GM18520 (cell line): Measurements from ENCODE around the gene GLI1.

Experiments used
- ATAC-seq: cut with Tn5 transposase; IDR thresholded peaks from one replicate; pipeline ENCODE4 v1.9.1; 2021; ENCODE audit not compliant: unreplicated experiment

Gene GLI1

DNA sequence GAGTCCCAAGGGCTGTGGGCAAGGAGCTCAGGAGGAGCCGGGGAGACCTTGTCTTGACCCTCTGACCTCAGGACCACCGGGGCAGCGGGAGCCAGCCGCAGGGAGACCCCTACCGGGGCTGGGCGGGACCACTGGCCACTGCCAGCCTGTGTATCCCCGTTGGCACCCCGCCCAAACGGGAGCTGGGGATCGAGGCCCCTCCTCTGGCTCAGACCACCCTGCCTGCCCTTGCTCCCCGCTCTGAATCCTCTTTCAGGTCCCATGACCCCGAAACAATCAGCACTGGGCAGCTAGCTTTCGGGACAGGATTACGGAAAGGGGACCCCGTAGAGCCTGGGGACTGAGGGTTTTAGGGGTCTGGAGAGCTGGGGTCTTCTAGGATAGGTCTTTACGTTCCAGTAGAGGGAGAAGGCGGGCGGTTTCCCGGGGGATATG is 1.3 kb downstream of the GLI1 start:
- ATAC-seq = no peak

DNA sequence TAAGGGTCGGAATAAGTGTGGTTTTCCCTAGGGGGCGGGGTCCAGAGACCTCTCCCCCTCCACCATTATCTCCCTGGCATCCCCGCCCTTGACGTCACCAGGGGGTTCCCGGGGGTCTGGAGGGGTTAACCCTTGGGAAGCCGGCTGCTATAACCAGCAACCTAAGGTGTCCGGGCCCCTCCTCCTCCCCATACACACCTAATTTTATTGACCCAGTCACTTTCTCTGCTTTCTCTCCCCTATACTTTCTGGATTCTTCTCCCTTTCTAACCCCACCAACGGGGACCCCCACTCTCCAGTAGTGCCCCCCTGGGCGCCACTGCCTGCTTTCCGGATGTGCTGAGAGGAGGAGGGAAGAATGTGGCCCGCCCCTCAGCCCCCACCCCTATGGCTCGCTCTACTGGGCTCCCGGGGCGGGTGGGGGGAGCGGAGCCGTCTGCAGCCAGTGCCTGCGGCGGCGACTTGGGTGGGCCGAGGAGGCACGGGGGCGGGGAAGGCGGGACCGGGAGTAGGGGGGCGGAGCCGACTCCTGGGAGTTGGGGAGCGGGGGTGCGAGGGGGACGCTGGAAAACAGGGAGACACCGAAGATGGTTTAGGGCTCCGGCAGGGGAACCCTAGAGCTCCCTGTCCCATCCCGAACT is 1.8 kb downstream of the GLI1 start:
- no peak for ATAC-seq

DNA sequence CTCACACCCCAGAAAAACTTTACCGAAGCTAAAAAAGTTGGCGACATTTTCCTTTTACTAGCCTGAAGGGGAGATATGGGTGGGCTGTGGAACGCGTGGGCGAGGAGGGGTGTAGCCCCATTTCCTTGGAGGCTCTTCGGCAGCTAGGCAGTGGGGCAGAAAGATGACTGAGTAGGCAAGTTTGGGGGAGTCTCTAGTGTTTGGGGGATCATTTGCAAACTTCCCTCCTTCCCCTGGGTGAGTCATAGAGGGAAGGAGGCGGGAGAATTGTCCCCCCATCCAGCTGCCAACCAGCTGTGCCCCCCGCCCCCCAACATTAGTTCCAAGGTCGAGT is 2.3 kb downstream of the GLI1 start:
- no peak for ATAC-seq

DNA sequence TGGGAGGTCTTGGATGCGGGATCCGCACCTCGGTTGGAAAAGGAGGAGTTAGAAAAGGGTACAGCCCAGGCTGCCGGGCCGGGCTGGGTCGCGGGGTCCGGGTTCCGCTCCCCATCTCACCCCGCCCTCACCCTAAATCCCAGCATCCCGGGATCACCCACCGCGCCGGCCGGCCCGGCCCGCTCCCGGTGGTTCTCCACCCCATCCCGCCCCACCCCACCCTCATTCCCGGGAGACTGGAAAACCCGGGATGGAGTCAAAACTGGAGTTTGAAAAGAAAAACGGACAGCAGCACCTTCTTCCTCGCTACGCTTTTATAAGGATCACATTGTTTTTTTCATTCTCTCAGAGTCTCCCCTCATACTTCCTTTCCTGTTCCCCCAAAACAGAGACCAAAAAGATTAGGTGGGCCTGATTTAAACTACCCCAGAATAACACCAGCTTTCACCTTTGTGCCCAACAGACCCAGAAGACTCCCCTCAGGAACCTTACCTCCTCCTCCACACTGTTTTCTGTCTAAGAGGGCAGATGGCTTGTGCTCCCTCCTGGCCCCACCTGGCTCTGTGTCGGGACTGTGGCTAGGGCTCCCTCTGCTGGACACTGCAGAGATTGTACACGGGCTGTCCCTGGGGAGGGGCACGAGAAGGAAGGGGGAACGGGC is 2.8 kb downstream of the GLI1 start:
- peak; percentile 48 for ATAC-seq

DNA sequence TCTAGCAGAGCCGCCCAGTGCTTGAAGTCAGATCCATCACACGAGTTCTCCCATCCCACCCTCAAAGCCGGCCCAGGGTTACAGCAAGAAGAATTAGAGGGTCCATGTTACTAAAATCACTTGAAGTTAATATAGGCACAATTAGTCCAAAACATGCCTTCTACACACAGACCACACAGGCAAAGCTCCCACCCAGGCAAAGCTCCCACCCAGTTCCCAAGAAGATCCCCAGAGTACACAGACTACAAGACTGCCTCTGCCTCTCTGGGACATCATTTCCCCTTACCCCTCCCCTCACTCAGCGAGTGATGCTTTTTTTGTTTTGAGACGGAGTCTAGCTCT is 3.3 kb downstream of the GLI1 start:
- ATAC-seq = no peak

DNA sequence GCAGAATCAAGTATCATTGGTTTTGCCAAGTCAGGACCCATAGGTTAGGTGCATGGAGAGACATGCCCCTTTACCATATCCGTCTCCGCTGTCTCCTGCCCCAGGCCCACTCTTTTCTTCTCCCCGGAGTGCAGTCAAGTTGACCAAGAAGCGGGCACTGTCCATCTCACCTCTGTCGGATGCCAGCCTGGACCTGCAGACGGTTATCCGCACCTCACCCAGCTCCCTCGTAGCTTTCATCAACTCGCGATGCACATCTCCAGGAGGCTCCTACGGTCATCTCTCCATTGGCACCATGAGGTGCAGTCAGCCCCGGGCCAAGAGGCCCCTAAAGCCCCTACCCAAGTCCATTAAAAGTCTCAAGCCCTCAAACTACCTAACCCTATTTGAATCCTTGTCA is 5.0 kb downstream of the GLI1 start:
- ATAC-seq = no peak

DNA sequence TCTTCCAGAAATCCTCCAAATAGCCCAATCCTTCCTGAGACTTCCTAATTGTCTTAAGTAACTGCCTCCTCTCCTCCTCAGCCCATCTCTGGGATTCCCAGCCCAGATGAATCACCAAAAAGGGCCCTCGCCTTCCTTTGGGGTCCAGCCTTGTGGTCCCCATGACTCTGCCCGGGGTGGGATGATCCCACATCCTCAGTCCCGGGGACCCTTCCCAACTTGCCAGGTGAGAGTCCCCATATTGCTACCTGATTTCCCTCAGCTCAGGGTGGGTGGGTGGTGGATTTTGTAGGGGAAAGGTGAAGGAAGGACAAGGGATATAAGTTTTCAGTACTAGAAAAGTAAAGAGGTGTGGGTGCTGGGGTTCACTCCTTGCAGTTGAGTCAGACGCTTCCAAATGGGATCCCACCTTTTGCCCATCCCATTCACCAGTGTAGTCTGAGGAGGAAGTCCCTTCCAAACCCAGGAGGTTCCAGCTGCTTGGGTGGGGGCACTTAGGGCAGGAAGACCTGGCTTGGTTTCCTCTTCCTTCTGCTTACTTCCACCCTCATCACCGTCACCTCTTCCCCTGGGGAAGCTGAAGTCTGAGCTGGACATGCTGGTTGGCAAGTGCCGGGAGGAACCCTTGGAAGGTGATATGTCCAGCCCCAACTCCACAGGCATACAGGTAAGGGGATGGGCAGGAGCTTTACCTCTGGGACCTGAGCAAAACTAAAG is 5.6 kb downstream of the GLI1 start:
- ATAC-seq = no peak

DNA sequence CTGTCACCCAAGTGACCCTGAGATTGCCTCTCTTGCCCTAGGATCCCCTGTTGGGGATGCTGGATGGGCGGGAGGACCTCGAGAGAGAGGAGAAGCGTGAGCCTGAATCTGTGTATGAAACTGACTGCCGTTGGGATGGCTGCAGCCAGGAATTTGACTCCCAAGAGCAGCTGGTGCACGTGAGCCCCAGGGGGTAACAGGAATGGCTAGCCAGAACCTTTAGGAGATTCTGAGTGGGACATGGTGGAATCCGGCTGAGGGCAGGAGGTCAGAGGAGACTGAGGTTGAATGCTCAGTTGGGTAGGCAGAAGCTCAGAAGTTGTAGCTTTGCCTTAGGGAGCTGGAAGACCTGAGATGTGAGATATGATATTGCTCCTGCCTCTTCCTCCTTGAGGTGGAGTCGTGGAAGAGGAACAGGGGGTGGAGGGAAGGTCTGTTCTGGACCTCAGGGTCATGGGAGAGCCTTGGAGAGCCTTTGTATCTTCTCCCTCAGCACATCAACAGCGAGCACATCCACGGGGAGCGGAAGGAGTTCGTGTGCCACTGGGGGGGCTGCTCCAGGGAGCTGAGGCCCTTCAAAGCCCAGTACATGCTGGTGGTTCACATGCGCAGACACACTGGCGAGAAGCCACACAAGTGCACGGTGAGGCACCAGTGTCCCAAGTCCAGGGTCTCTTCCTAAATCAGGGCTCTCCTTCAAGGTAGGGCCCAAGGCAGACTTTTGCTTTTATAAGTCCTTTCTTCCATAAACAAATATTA is 6.3 kb downstream of the GLI1 start:
- no peak for ATAC-seq

DNA sequence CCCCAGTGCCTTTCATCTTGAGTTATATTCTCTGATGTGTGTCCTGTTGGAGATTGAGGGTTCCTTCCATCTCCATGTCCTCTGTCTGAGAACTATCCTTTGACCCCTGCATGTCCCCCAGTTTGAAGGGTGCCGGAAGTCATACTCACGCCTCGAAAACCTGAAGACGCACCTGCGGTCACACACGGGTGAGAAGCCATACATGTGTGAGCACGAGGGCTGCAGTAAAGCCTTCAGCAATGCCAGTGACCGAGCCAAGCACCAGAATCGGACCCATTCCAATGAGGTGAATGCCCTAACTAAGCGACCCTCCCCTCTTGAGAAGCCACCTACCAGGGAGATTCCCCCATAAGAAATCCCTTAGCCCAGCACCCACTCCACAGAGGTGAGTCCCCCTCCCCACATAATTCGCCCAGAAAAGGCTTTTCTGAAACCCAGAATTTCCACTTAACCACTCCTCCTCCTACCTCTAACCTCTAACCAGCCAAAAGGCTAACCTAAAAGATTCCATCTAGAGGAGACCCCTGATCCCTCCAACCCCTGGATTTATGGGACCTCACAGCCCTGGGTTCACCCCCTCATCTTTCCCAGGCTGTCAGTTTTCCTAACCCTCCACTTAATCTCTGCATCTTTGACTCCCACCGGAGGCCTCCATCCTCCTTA is 7.8 kb downstream of the GLI1 start:
- no peak for ATAC-seq

DNA sequence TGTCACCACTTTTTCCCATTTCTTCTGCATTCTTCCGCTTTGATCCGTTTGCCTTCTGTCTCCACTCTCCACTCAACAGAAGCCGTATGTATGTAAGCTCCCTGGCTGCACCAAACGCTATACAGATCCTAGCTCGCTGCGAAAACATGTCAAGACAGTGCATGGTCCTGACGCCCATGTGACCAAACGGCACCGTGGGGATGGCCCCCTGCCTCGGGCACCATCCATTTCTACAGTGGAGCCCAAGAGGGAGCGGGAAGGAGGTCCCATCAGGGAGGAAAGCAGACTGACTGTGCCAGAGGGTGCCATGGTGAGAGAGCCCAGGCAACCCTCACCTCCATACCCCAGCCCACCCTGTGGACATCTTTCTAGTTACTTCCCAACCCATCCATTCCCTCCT is 8.3 kb downstream of the GLI1 start:
- no peak for ATAC-seq

DNA sequence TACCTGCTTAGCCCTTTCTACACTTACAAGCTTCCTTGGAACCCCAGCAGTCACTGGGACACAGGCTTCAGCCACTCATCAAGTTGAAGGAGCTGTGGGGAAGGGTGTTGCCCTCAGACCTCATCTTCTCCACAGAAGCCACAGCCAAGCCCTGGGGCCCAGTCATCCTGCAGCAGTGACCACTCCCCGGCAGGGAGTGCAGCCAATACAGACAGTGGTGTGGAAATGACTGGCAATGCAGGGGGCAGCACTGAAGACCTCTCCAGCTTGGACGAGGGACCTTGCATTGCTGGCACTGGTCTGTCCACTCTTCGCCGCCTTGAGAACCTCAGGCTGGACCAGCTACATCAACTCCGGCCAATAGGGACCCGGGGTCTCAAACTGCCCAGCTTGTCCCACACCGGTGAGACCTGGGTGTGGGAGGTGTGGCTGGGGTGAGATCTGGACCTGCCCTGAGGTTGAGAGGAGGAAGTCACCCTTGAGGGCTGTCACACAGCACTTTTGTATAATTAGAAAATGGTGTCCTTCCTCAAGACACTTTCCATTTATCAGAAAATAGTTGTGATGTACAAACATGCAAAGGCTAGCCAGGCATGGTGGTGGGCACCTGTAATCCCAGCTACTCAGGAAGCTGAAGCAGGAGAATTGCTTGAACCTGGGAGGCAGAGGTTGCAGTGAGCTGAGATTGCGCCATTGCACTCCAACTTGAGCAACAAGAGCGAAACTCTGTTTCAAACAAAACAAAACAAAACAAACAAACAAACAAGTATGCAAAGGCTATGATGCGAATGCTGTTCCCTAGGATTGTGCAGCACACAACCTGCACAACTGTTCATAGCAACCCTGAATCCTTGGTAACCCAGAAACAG is 9.9 kb downstream of the GLI1 start:
- ATAC-seq = no peak

DNA sequence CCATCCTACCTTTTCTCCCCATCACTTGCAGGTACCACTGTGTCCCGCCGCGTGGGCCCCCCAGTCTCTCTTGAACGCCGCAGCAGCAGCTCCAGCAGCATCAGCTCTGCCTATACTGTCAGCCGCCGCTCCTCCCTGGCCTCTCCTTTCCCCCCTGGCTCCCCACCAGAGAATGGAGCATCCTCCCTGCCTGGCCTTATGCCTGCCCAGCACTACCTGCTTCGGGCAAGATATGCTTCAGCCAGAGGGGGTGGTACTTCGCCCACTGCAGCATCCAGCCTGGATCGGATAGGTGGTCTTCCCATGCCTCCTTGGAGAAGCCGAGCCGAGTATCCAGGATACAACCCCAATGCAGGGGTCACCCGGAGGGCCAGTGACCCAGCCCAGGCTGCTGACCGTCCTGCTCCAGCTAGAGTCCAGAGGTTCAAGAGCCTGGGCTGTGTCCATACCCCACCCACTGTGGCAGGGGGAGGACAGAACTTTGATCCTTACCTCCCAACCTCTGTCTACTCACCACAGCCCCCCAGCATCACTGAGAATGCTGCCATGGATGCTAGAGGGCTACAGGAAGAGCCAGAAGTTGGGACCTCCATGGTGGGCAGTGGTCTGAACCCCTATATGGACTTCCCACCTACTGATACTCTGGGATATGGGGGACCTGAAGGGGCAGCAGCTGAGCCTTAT is 10.8 kb downstream of the GLI1 start:
- ATAC-seq = no peak

DNA sequence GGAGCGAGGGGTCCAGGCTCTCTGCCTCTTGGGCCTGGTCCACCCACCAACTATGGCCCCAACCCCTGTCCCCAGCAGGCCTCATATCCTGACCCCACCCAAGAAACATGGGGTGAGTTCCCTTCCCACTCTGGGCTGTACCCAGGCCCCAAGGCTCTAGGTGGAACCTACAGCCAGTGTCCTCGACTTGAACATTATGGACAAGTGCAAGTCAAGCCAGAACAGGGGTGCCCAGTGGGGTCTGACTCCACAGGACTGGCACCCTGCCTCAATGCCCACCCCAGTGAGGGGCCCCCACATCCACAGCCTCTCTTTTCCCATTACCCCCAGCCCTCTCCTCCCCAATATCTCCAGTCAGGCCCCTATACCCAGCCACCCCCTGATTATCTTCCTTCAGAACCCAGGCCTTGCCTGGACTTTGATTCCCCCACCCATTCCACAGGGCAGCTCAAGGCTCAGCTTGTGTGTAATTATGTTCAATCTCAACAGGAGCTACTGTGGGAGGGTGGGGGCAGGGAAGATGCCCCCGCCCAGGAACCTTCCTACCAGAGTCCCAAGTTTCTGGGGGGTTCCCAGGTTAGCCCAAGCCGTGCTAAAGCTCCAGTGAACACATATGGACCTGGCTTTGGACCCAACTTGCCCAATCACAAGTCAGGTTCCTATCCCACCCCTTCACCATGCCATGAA is 11.5 kb downstream of the GLI1 start:
- ATAC-seq = no peak

DNA sequence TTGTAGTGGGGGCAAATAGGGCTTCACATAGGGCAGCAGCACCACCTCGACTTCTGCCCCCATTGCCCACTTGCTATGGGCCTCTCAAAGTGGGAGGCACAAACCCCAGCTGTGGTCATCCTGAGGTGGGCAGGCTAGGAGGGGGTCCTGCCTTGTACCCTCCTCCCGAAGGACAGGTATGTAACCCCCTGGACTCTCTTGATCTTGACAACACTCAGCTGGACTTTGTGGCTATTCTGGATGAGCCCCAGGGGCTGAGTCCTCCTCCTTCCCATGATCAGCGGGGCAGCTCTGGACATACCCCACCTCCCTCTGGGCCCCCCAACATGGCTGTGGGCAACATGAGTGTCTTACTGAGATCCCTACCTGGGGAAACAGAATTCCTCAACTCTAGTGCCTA is 12.1 kb downstream of the GLI1 start:
- ATAC-seq = no peak

DNA sequence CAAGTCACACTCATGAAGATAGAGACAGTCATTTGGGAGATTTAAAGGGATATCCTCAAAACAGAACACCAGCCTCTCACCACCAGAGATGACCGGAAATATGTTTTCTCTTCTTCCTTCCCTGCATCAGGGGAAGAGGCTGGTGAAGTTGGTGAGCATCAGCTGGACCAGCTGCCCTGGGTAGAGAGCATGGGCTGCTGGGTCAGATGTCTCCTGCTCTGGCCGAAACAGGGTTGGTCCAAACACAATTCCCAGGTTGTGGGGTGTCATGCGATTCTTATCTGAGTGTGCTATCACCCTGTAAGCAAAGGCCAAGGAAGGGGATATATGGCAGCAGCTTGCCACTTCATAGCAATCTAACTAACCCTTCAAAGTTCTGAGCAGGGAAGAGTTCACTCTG is 12.8 kb downstream of the GLI1 start:
- ATAC-seq = no peak

DNA sequence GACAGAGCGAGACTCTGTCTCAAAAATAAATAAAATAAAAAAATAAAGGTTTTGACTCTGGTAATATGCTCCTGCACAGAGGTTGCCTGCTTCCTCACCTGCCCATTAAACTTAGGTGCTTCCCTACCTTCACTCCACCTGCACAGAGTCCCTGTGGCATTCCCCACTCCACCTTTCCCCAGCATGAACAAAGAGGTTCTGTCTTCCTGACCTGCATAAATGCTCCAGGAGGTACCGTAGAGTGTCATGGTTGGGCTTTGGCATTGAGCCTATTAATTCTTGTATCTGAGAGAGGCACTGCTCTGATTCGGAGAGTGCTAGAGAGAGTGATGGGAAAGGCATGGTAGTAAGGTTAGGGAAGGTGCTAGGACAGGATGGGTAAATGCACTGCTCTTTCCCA is 13.8 kb downstream of the GLI1 start:
- no peak for ATAC-seq

DNA sequence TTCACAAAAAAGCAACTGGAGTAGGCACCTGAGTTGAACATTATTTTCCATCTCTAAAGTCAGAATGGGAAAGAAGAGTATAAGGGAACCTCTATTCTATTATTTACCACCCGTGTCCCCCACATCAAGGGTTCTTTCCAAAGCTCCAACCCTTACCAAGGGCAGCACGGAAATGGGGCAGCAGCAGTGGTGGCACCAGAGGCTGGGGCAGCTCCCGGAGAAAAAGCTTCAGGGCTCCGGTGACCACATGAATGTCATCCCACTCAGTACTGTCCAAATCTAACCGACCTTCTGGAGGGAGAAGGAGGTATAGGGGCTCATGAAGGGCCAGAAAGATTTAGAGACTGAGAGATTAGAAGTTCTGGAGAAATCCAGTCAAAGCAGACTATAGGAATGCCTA is 14.3 kb downstream of the GLI1 start:
- no peak for ATAC-seq

DNA sequence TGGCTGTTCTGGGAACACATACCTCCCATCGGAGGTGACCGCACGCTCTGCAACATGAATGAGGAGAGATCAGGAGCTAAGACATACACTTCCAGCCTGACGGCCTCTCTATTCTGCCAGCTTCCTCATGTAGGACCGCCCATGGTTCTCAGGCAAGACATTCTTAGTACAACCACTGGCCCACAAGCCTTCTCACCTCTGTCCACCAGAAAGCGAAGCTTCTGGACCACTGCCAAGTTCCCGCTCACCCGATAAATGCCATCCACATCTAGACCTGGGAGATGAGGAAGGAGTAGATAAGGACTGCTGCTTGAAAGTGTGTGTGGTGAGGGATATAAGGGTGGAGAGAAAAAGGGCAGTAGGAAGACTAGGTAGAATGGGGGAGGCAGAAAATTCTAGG is 14.8 kb downstream of the GLI1 start:
- ATAC-seq = no peak

DNA sequence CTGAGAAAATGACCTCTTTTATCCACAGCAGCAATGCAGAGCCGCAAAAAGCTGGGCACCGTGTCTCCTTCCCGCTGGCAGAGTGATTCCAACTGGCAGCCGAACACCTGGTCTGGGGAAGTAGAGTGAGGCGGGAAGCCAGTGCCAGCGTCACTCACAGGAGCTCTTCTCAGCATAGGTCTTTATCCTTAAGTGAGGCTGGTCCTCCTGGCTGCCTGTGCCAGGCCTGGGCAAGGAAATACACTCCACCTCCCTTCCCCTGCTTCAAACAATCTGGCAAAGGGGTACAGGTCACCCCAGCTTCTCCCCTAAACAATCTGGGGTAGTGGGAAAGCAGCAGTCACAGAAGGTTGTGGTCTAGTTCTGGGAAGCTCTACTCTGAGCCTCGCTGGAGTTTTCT is 15.3 kb downstream of the GLI1 start:
- no peak for ATAC-seq
